ENCODE measurements around the gene SYN1. TPM values are rescaled to one million over a fixed set of nuclear protein-coding genes. Genes with fewer than 3 reads are reported as not detected.

SYN1 gene
- total RNA-seq, 4 donors from 2014 or later, result 0.22 to 0.36 TPM; not detected in 2

- ATAC-seq, result no peak
- Histone ChIP-seq H3K36me3 (no peaks in the 10 kb centered on the region), H3K27ac (no peak overlapping the region), H3K27me3 (no peaks in the 10 kb centered on the region), H3K9me3 (no peaks in the 10 kb centered on the region), H3K4me3 (no peak overlapping the region), H3K4me1 (no peaks in the 10 kb centered on the region)
- no peak for TF ChIP-seq POLR2A (IDR thresholded peaks at IDR 0.05)
- intact Hi-C loops (cut with DNase I; ENCODE audit: low total_unique reads) (no loop called here), in situ Hi-C loops (cut with MboI; ENCODE audit: low sequenced_read_pairs in 4 of 4) (no loop called here)
- no peak for DNase-seq
These were observed 31.5 kb downstream of the SYN1 start for GRCh38 chrX:47587906-47588735.

GRCh38 chrX:47587091-47587891 is 32.4 kb downstream of the SYN1 start:
- no peak for TF ChIP-seq POLR2A (IDR thresholded peaks at IDR 0.05)
- TF ChIP-seq CTCF (IDR thresholded peaks at IDR 0.05 in 4 of 5, conservative IDR thresholded peaks at IDR 0.05 in 1 of 5), result no peak
- H3K27me3 ChIP-seq, result no peaks in the 10 kb centered on the region
- H3K36me3 ChIP-seq, result no peaks in the 10 kb centered on the region
- no peak overlapping the region for H3K4me3 ChIP-seq
- ATAC-seq (no peak), DNase-seq (no peak)
- H3K9me3 ChIP-seq, result no peaks in the 10 kb centered on the region
- intact Hi-C loops (cut with DNase I; ENCODE audit: low total_unique reads) (no loop called here), in situ Hi-C loops (cut with MboI; ENCODE audit: low sequenced_read_pairs in 4 of 4) (no loop called here)
- H3K27ac ChIP-seq, result no peak overlapping the region
- H3K4me1 ChIP-seq, result no peaks in the 10 kb centered on the region

- DNase-seq (no peak), ATAC-seq (no peak)
- Histone ChIP-seq H3K27ac (no peak overlapping the region), H3K4me3 (no peak overlapping the region), H3K4me1 (no peaks in the 10 kb centered on the region), H3K9me3 (no peaks in the 10 kb centered on the region), H3K27me3 (no peaks in the 10 kb centered on the region), H3K36me3 (no peaks in the 10 kb centered on the region)
- TF ChIP-seq POLR2A (IDR thresholded peaks at IDR 0.05) (no peak), CTCF (IDR thresholded peaks at IDR 0.05 in 4 of 5, conservative IDR thresholded peaks at IDR 0.05 in 1 of 5) (no peak)
- in situ Hi-C loops (cut with MboI; ENCODE audit: low sequenced_read_pairs in 4 of 4) (no loop called here), intact Hi-C loops (cut with DNase I; ENCODE audit: low total_unique reads) (no loop called here)
These were observed 33.4 kb downstream of the SYN1 start for GRCh38 chrX:47586043-47586787.

GRCh38 chrX:47585273-47585672 is 34.4 kb downstream of the SYN1 start:
- intact Hi-C loops (cut with DNase I; ENCODE audit: low total_unique reads), result no loop called here
- H3K36me3 ChIP-seq, result no peaks in the 10 kb centered on the region
- no peaks in the 10 kb centered on the region for H3K27me3 ChIP-seq
- no peak for TF ChIP-seq POLR2A (IDR thresholded peaks at IDR 0.05)
- in situ Hi-C loops (cut with MboI; ENCODE audit: low sequenced_read_pairs in 4 of 4), result no loop called here
- no peak overlapping the region for H3K27ac ChIP-seq
- no peaks in the 10 kb centered on the region for H3K9me3 ChIP-seq
- H3K4me3 ChIP-seq, result no peak overlapping the region
- H3K4me1 ChIP-seq, result no peaks in the 10 kb centered on the region
- no peak for ATAC-seq
- no peak for DNase-seq

GRCh38 chrX:47584714-47585113 is 34.9 kb downstream of the SYN1 start:
- H3K36me3 ChIP-seq, result no peaks in the 10 kb centered on the region
- in situ Hi-C loops (cut with MboI; ENCODE audit: low sequenced_read_pairs in 4 of 4), result no loop called here
- H3K9me3 ChIP-seq, result no peaks in the 10 kb centered on the region
- ATAC-seq, result no peak
- TF ChIP-seq POLR2A (IDR thresholded peaks at IDR 0.05), result no peak
- TF ChIP-seq CTCF (IDR thresholded peaks at IDR 0.05 in 4 of 5, conservative IDR thresholded peaks at IDR 0.05 in 1 of 5), result no peak
- no peaks in the 10 kb centered on the region for H3K27me3 ChIP-seq
- H3K4me3 ChIP-seq, result no peak overlapping the region
- intact Hi-C loops (cut with DNase I; ENCODE audit: low total_unique reads), result no loop called here
- H3K4me1 ChIP-seq, result no peaks in the 10 kb centered on the region
- H3K27ac ChIP-seq, result no peak overlapping the region
- DNase-seq, result no peak
